ENCODE data around the gene HNMT. TPM values are rescaled to one million over a fixed set of nuclear protein-coding genes. Genes with fewer than 3 reads are reported as not detected.
A peak's percentile ranks its signal among the peaks of the same experiment; 100 is the strongest.

HNMT gene
- total RNA-seq, 5 donors from 2014 or later (not counting 1 experiment from before 2014, with no cell fraction given) = 0.15 to 0.39 (median 0.22) TPM; not detected in 2

DNA sequence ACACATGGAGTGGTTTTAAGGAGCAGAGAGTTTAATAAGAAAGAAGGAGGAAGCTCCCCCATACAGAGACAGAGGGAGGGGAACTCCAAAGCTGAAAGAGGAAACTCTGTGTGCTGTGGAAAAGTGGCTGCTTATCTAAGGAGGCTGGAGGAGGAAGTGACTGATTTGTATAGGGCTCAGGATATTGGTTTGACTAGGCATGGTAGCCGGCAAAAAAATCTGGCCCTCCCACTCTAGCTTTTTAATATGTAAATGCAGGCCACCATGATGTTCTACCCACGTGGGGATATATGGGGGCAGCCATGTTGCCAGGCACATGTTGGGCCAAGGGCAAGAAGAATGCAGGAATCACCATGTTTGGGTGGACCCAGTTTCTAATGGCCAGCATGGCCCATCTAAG, 64.3 kb downstream of the HNMT start:
- no peaks in the 10 kb centered on the region for H3K4me1 Mint-ChIP-seq

DNA sequence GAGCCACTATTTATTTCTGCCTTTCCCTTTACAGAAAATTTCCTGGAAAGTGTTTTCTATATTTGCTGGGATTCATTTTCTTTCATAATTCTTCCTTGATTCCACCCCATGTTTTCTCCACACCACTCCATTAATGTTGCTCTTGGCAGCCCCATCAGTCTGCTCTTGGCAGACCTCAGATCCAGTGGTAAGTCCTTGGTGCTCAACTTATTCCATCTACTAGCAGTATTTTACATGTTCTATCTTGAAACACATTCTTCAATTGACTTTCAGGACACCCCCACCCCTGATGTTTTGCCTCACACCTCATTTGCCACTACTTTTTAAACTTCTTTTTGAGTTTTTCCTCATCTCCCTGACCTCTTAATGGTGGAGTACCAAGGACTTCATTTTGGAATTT, 65.0 kb downstream of the HNMT start:
- Histone ChIP-seq H3K9me3 (no peaks in the 10 kb centered on the region), H3K4me3 (ENCODE audit: control insufficient read depth in 1 of 2, extremely low read depth in 1 of 2, low read length in 1 of 2) (no peak overlapping the region), H3K4me1 (ENCODE audit: control insufficient read depth in 1 of 2, extremely low read depth in 1 of 2, insufficient read depth in 2 of 2, low read length in 2 of 2) (no peaks in the 10 kb centered on the region), H3K27me3 (replicated peaks in 1 of 2; ENCODE audit: control insufficient read depth in 2 of 2, extremely low read depth in 1 of 2, insufficient read depth in 2 of 2, low read length in 1 of 2) (peaks cover 0 to 3% of the 10 kb centered on the region in 2 experiments), H3K27ac (ENCODE audit: low read length) (no peak overlapping the region), H3K36me3 (ENCODE audit: control insufficient read depth in 2 of 2, extremely low read depth in 1 of 2, insufficient read depth in 1 of 2, low read length in 1 of 2) (no peaks in the 10 kb centered on the region)
- H3K27me3 Mint-ChIP-seq = no peaks in the 10 kb centered on the region
- CTCF ChIA-PET = interaction anchor here in 1 of 2 donors (0.7 kb wide), 1 partner anchor 22 kb away, joined by 3 read pairs; no protein-coding TSS in a partner anchor
- H3K27ac Mint-ChIP-seq = no peak overlapping the region
- no peak overlapping the region for H3K4me3 Mint-ChIP-seq
- H3K4me1 Mint-ChIP-seq = no peaks in the 10 kb centered on the region
- ATAC-seq (replicated peaks in 1 of 4) = no peak
- H3K36me3 Mint-ChIP-seq = no peaks in the 10 kb centered on the region
- no peak for DNase-seq
- no peaks in the 10 kb centered on the region for H3K9me3 Mint-ChIP-seq
- POLR2A ChIA-PET = no interaction called here

More for the DNA sequence above, 64.3 kb downstream of the HNMT start:
- Mint-ChIP-seq H3K27ac (no peak overlapping the region), H3K4me3 (no peak overlapping the region), H3K27me3 (no peaks in the 10 kb centered on the region), H3K36me3 (no peaks in the 10 kb centered on the region), H3K9me3 (no peaks in the 10 kb centered on the region)
- DNase-seq (peak in 1 of 35 experiments; percentile 0), ATAC-seq (replicated peaks in 1 of 4) (no peak)
- no peak overlapping the region for H3K4me3 ChIP-seq (ENCODE audit: control insufficient read depth in 1 of 2, extremely low read depth in 1 of 2, low read length in 1 of 2)
- POLR2A ChIA-PET = no interaction called here
- H3K27me3 ChIP-seq (replicated peaks in 1 of 2; ENCODE audit: control insufficient read depth in 2 of 2, extremely low read depth in 1 of 2, insufficient read depth in 2 of 2, low read length in 1 of 2) = no peaks in the 10 kb centered on the region
- H3K4me1 ChIP-seq (ENCODE audit: control insufficient read depth in 1 of 2, extremely low read depth in 1 of 2, insufficient read depth in 2 of 2, low read length in 2 of 2) = no peaks in the 10 kb centered on the region
- H3K36me3 ChIP-seq (ENCODE audit: control insufficient read depth in 2 of 2, extremely low read depth in 1 of 2, insufficient read depth in 1 of 2, low read length in 1 of 2) = no peaks in the 10 kb centered on the region
- WGBS (ENCODE audit: insufficient coverage) = 0% methylated on average over 1 of the region's 2 CpGs
- H3K27ac ChIP-seq (ENCODE audit: low read length) = no peak overlapping the region
- CTCF ChIA-PET = no interaction called here
- no peaks in the 10 kb centered on the region for H3K9me3 ChIP-seq

DNA sequence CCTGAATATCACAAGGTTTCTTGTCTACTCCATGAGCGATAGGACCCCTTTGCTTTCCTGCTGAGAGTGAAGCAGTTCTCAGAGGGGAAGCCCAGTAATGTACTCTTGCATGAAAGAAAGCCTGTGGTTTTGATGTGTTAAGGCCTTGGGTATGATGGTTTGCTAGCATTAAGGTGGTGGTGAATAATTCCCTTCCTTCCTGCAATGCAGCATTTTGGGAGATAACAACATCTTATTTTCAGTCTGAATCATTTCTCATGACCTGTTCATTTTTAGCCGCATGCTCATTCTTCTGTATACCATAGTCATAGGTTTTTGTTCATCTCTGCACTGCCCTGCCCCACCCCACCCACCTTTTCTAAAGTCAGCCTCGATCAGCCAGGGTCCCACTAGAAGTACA, 66.2 kb downstream of the HNMT start:
- Histone ChIP-seq H3K9me3 (no peaks in the 10 kb centered on the region), H3K27me3 (replicated peaks in 1 of 2; ENCODE audit: control insufficient read depth in 2 of 2, extremely low read depth in 1 of 2, insufficient read depth in 2 of 2, low read length in 1 of 2) (peaks cover 0 to 3% of the 10 kb centered on the region in 2 experiments), H3K27ac (ENCODE audit: low read length) (no peak overlapping the region), H3K4me1 (ENCODE audit: control insufficient read depth in 1 of 2, extremely low read depth in 1 of 2, insufficient read depth in 2 of 2, low read length in 2 of 2) (no peaks in the 10 kb centered on the region), H3K4me3 (ENCODE audit: control insufficient read depth in 1 of 2, extremely low read depth in 1 of 2, low read length in 1 of 2) (no peak overlapping the region), H3K36me3 (ENCODE audit: control insufficient read depth in 2 of 2, extremely low read depth in 1 of 2, insufficient read depth in 1 of 2, low read length in 1 of 2) (no peaks in the 10 kb centered on the region)
- no peaks in the 10 kb centered on the region for H3K9me3 Mint-ChIP-seq
- no peaks in the 10 kb centered on the region for H3K36me3 Mint-ChIP-seq
- ChIA-PET POLR2A (no interaction called here), CTCF (no interaction called here)
- no peaks in the 10 kb centered on the region for H3K4me1 Mint-ChIP-seq
- H3K4me3 Mint-ChIP-seq = no peak overlapping the region
- H3K27me3 Mint-ChIP-seq = no peaks in the 10 kb centered on the region
- 60% methylated on average over 1 of the region's 3 CpGs for WGBS (ENCODE audit: insufficient coverage)
- no peak overlapping the region for H3K27ac Mint-ChIP-seq
- DNase-seq (no peak), ATAC-seq (replicated peaks in 1 of 4) (no peak)

DNA sequence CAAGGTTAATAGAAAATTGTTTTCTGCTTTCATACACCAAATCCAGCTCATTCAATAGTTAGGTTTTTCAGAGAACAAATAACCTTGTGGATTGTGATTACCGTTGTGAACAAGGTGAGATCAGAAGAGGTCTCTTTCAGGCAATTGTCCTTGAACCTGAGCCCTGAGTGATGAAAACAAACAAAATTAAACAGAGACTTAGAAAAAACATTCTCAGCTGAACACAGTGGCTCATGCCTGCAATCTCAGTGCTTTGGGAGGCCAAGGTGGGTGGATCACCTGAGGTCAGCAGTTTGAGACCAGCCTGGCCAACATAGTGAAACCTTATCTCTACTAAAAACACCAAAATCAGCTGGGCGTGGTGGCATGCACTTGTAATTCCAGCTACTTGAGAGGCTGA, 68.1 kb downstream of the HNMT start:
- no peak for DNase-seq
- Mint-ChIP-seq H3K9me3 (peaks cover 0 to 5% (median 0%) of the 10 kb centered on the region in 3 donors), H3K36me3 (no peaks in the 10 kb centered on the region), H3K27ac (no peak overlapping the region), H3K27me3 (no peaks in the 10 kb centered on the region), H3K4me1 (no peaks in the 10 kb centered on the region), H3K4me3 (no peak overlapping the region)
- Histone ChIP-seq H3K9me3 (no peaks in the 10 kb centered on the region), H3K4me1 (ENCODE audit: control insufficient read depth in 1 of 2, extremely low read depth in 1 of 2, insufficient read depth in 2 of 2, low read length in 2 of 2) (no peaks in the 10 kb centered on the region), H3K27ac (ENCODE audit: low read length) (no peak overlapping the region), H3K36me3 (ENCODE audit: control insufficient read depth in 2 of 2, extremely low read depth in 1 of 2, insufficient read depth in 1 of 2, low read length in 1 of 2) (no peaks in the 10 kb centered on the region), H3K4me3 (ENCODE audit: control insufficient read depth in 1 of 2, extremely low read depth in 1 of 2, low read length in 1 of 2) (no peak overlapping the region), H3K27me3 (replicated peaks in 1 of 2; ENCODE audit: control insufficient read depth in 2 of 2, extremely low read depth in 1 of 2, insufficient read depth in 2 of 2, low read length in 1 of 2) (peaks cover 0 to 3% of the 10 kb centered on the region in 2 experiments)
- no peak for ATAC-seq (replicated peaks in 1 of 4)
- 55% methylated on average over 2 of the region's 2 CpGs for WGBS (ENCODE audit: insufficient coverage)
- ChIA-PET POLR2A (no interaction called here), CTCF (no interaction called here)

DNA sequence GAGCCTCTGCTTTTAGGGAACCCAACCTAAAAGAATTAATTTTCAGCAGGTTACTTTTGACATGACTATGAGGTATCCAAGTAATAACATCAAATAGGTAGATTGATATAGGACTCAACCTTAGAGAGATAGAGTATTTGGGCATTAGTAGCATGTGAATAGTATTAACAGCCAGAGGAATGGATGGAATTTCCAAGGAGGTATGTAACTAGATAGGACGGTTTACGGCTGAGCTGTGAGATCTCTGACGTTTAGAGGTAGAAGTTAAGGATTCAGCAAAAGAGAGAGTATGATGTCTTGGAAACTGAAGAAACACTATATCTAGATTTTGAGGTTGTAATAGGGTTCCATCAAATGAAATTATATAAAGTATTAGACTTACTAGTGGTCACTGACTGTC, 70.3 kb downstream of the HNMT start:
- H3K4me3 ChIP-seq (ENCODE audit: control insufficient read depth in 1 of 2, extremely low read depth in 1 of 2, low read length in 1 of 2) = no peak overlapping the region
- Mint-ChIP-seq H3K4me3 (no peak overlapping the region), H3K36me3 (no peaks in the 10 kb centered on the region), H3K27ac (no peak overlapping the region), H3K9me3 (peaks cover 0 to 5% (median 0%) of the 10 kb centered on the region in 3 donors), H3K27me3 (no peaks in the 10 kb centered on the region), H3K4me1 (no peaks in the 10 kb centered on the region)
- ATAC-seq (replicated peaks in 1 of 4) = no peak
- ChIA-PET CTCF (no interaction called here), POLR2A (no interaction called here)
- H3K9me3 ChIP-seq = no peaks in the 10 kb centered on the region
- H3K27me3 ChIP-seq (replicated peaks in 1 of 2; ENCODE audit: control insufficient read depth in 2 of 2, extremely low read depth in 1 of 2, insufficient read depth in 2 of 2, low read length in 1 of 2) = peaks cover 0 to 3% of the 10 kb centered on the region in 2 experiments
- 71% methylated on average over 3 of the region's 3 CpGs for WGBS (ENCODE audit: insufficient coverage)
- no peak overlapping the region for H3K27ac ChIP-seq (ENCODE audit: low read length)
- no peaks in the 10 kb centered on the region for H3K36me3 ChIP-seq (ENCODE audit: control insufficient read depth in 2 of 2, extremely low read depth in 1 of 2, insufficient read depth in 1 of 2, low read length in 1 of 2)
- H3K4me1 ChIP-seq (ENCODE audit: control insufficient read depth in 1 of 2, extremely low read depth in 1 of 2, insufficient read depth in 2 of 2, low read length in 2 of 2) = no peaks in the 10 kb centered on the region
- DNase-seq = no peak

DNA sequence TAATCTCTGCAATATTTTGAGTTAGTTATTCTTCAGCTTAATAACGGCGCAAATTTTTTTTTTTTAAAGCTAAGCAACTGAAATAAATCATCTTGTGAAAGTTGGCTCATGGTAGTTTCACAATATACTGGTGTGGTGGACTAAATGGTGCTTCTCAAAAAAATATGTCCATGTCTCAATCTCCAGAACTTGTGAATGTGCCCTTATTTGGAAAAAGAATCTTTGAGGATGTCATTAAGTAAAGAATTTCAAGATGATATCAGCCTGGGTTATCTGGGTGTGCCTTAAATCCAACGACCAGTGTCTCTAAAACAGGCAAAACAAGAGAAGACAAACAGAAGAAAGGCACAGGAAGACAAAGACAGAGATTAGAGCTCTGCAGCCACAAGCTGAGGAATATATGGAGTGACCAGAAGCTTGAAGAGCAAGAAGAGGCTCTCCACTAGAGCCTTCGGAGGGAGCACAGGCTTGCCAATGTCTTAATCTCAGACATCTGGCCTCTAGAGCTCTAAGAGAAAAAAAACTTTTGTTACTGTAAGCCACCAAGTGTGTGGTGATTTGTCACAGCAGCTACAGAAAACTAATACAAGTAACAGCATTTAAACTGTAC, 71.4 kb downstream of the HNMT start:
- no peaks in the 10 kb centered on the region for H3K4me1 ChIP-seq (ENCODE audit: control insufficient read depth in 1 of 2, extremely low read depth in 1 of 2, insufficient read depth in 2 of 2, low read length in 2 of 2)
- H3K36me3 Mint-ChIP-seq = no peaks in the 10 kb centered on the region
- H3K4me3 ChIP-seq (ENCODE audit: control insufficient read depth in 1 of 2, extremely low read depth in 1 of 2, low read length in 1 of 2) = no peak overlapping the region
- H3K9me3 ChIP-seq = no peaks in the 10 kb centered on the region
- ATAC-seq (replicated peaks in 1 of 4) (no peak), DNase-seq (no peak)
- ChIA-PET POLR2A (no interaction called here), CTCF (no interaction called here)
- H3K27ac Mint-ChIP-seq = no peak overlapping the region
- 83% methylated on average over 2 of the region's 4 CpGs for WGBS (ENCODE audit: insufficient coverage)
- peaks cover 0 to 3% of the 10 kb centered on the region in 2 experiments for H3K27me3 ChIP-seq (replicated peaks in 1 of 2; ENCODE audit: control insufficient read depth in 2 of 2, extremely low read depth in 1 of 2, insufficient read depth in 2 of 2, low read length in 1 of 2)
- no peaks in the 10 kb centered on the region for H3K27me3 Mint-ChIP-seq
- H3K36me3 ChIP-seq (ENCODE audit: control insufficient read depth in 2 of 2, extremely low read depth in 1 of 2, insufficient read depth in 1 of 2, low read length in 1 of 2) = no peaks in the 10 kb centered on the region
- H3K4me3 Mint-ChIP-seq = no peak overlapping the region
- peaks cover 0 to 5% (median 0%) of the 10 kb centered on the region in 3 donors for H3K9me3 Mint-ChIP-seq
- H3K4me1 Mint-ChIP-seq = no peaks in the 10 kb centered on the region
- H3K27ac ChIP-seq (ENCODE audit: low read length) = no peak overlapping the region

DNA sequence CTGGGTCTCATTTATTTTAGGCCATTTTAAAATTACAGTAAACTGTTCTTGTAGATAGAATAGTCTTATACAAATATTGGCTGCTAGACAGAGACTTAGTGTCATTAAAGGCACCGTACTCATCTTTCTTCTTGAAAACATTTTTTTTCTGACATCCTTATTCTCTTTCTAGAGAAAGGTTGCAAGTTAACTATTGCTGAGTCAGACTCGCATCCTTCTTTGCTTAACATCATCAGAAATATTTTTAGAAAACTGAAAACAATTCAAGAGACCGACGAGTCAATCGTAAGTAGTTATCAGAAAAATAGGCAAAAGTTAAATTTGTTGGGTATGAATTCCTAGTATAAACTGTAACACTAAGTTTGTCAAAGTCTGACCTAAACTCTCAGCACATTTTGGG, 72.2 kb downstream of the HNMT start:
- Histone ChIP-seq H3K27me3 (replicated peaks in 1 of 2; ENCODE audit: control insufficient read depth in 2 of 2, extremely low read depth in 1 of 2, insufficient read depth in 2 of 2, low read length in 1 of 2) (peaks cover 0 to 3% of the 10 kb centered on the region in 2 experiments), H3K36me3 (ENCODE audit: control insufficient read depth in 2 of 2, extremely low read depth in 1 of 2, insufficient read depth in 1 of 2, low read length in 1 of 2) (no peaks in the 10 kb centered on the region), H3K27ac (ENCODE audit: low read length) (no peak overlapping the region), H3K4me3 (ENCODE audit: control insufficient read depth in 1 of 2, extremely low read depth in 1 of 2, low read length in 1 of 2) (no peak overlapping the region), H3K9me3 (no peaks in the 10 kb centered on the region), H3K4me1 (ENCODE audit: control insufficient read depth in 1 of 2, extremely low read depth in 1 of 2, insufficient read depth in 2 of 2, low read length in 2 of 2) (no peaks in the 10 kb centered on the region)
- H3K9me3 Mint-ChIP-seq = peaks cover 0 to 5% (median 0%) of the 10 kb centered on the region in 3 donors
- DNase-seq = no peak
- no peak overlapping the region for H3K27ac Mint-ChIP-seq
- POLR2A ChIA-PET = no interaction called here
- ATAC-seq (replicated peaks in 1 of 4) = no peak
- no peak overlapping the region for H3K4me3 Mint-ChIP-seq
- WGBS (ENCODE audit: insufficient coverage) = 100% methylated on average over 1 of the region's 5 CpGs
- H3K27me3 Mint-ChIP-seq = no peaks in the 10 kb centered on the region
- no peaks in the 10 kb centered on the region for H3K4me1 Mint-ChIP-seq
- no peaks in the 10 kb centered on the region for H3K36me3 Mint-ChIP-seq
- CTCF ChIA-PET = no interaction called here

Measured in T-cell (primary cell).